Testis (tissue), 3 donors: ENCODE results near the gene SDCCAG8. TPM values are rescaled to one million over a fixed set of nuclear protein-coding genes. Genes with fewer than 3 reads are reported as not detected.

Experiments
- DNase-seq: peaks from one replicate; pipeline ENCODE4 v3.0.0-alpha.2; 2019
- H3K27ac ChIP-seq, 2 donors: fragments of 200-600 bp; sonication (generic); one replicate each; pipeline ENCODE4 v1.5.1; 2019
- H3K27me3 ChIP-seq: fragments of 200-600 bp; sonication (generic); one replicate; pipeline ENCODE4 v1.5.1; 2019
- H3K36me3 ChIP-seq: fragments of 200-600 bp; sonication (generic); one replicate; pipeline ENCODE4 v1.5.1; 2017; ENCODE audit warnings: low read depth; ENCODE audit errors: missing control alignments
- H3K4me1 ChIP-seq: fragments of 200-600 bp; sonication (generic); one replicate; pipeline ENCODE4 v1.5.1; 2019
- H3K4me3 ChIP-seq, 2 donors: fragments of 200-600 bp; sonication (generic); one replicate each; pipeline ENCODE4 v1.5.1; 2017 to 2019
- H3K9me3 ChIP-seq: fragments of 200-600 bp; sonication (generic); one replicate; pipeline ENCODE4 v1.5.1; 2017
- POLR2A ChIP-seq: fragments of 450-650 bp; IDR thresholded peaks from one replicate; pipeline ENCODE4 v1.6.1; 2017; ENCODE audit warnings: antibody characterized with exemption, mild to moderate bottlenecking, moderate library complexity
- WGBS, 2 donors: methylation state at CpG; one replicate each; pipeline ENCODE4 v1.1.5; 2018; 5-methylcytosine and 5-hydroxymethylcytosine counted together
- intact Hi-C: fragments of 100-400 bp; cut with DNase I; formaldehyde crosslinking; loops from one replicate; pipeline ENCODE4 v1.15.1; 2023; ENCODE audit warnings: low total_unique reads
- polyA plus RNA-seq: library from polyadenylated mRNA; stranded (reverse); fragments of 350-450 nt; fragmentation: Illumina TruSeq; extraction: RNeasy Lipid Tissue Mini Kit (QIAGEN cat#74804); gene quantifications from one replicate; pipeline ENCODE4 v1.2.3, GENCODE V29; 2014; ENCODE audit warnings: low read depth, low replicate concordance; ENCODE audit not compliant: insufficient read depth
- total RNA-seq, 2 donors: library from RNA; depleted of rRNA; stranded (reverse); fragments of >200 nt; gene quantifications; one replicate each; pipeline ENCODE4 v1.2.3, GENCODE V29; 2016
- TF ChIP-seq, protein P1 (sequence below), 3 experiments: fragments of 450-650 bp in 2 of 3; fragments of 200-600 bp in 1 of 3; sonication (generic) in 1 of 3; IDR thresholded peaks; one replicate each; pipeline ENCODE4 v1.5.1; 2016 to 2019; ENCODE audit warnings: antibody characterized with exemption in 3 of 3, mild to moderate bottlenecking in 2 of 3, moderate library complexity in 1 of 3

The SDCCAG8 gene
- total and polyA plus RNA-seq, 3 donors from 2014 or later, result 21.9 to 45.4 (median 40.6) TPM

DNA sequence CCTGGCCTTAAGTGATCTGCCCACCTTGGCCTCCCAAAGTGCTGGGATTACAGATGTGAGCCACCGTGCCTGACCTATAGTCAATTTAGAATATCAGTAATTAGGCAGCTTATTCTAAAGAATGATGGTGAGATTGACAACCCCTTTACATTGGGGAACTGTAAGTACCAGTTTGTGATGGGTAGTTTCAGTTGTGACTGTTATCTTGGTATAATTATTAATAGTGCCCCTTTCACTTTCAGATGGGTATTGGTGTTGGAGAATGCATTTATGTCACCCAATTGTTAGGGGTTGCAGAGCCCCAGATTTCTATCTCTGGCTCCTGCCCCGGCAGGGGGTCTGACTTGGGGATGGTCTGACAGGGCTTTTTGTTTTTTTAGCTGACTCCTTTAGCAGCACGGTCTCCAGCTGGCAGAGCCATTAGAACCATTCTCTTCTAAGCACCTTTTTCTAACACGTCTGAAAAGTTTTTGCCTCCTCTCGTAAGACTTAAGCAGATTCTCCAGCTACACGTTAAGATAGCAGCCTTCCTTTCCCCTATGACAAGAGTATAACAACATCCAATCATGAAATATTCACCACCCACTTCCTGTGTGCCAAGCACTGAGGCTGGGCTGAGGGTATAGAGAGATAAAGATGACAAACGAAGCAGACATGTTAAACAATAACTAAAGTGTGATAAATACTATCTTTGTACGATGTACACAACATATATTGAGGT lies 157.8 kb downstream of the SDCCAG8 start:
- no peak overlapping the region for H3K4me3 ChIP-seq
- H3K27ac ChIP-seq, result no peak overlapping the region
- TF ChIP-seq, protein P1, sequence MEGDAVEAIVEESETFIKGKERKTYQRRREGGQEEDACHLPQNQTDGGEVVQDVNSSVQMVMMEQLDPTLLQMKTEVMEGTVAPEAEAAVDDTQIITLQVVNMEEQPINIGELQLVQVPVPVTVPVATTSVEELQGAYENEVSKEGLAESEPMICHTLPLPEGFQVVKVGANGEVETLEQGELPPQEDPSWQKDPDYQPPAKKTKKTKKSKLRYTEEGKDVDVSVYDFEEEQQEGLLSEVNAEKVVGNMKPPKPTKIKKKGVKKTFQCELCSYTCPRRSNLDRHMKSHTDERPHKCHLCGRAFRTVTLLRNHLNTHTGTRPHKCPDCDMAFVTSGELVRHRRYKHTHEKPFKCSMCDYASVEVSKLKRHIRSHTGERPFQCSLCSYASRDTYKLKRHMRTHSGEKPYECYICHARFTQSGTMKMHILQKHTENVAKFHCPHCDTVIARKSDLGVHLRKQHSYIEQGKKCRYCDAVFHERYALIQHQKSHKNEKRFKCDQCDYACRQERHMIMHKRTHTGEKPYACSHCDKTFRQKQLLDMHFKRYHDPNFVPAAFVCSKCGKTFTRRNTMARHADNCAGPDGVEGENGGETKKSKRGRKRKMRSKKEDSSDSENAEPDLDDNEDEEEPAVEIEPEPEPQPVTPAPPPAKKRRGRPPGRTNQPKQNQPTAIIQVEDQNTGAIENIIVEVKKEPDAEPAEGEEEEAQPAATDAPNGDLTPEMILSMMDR (IDR thresholded peaks at IDR 0.05), result no peak
- no peak for TF ChIP-seq POLR2A
- no peak for DNase-seq
- H3K27me3 ChIP-seq, result no peaks in the 10 kb centered on the region
- intact Hi-C loops, result no loop called here
- no peaks in the 10 kb centered on the region for H3K9me3 ChIP-seq
- no peaks in the 10 kb centered on the region for H3K36me3 ChIP-seq
- H3K4me1 ChIP-seq, result no peaks in the 10 kb centered on the region
- 78 to 82% methylated on average over 8 of the region's 8 CpGs for WGBS, 2 donors

DNA sequence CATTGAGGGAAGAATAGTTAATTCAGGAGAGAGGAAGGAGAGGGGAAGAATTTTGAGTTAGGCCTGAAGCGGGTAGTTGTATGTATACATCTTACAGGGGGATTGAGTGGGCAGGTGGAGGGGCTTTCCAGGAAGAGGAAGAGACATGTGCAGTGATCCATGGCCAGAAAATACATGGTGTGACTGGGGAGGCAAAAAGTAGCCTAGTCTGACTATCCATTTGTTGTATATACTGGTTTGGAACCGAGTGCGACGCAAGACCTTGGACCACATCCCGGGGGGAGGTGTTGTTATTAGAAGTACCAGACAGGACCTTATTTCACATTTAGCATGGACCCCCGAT lies 158.3 kb downstream of the SDCCAG8 start:
- H3K9me3 ChIP-seq, result no peaks in the 10 kb centered on the region
- intact Hi-C loops, result no loop called here
- H3K27ac ChIP-seq, result no peak overlapping the region
- H3K4me1 ChIP-seq, result no peaks in the 10 kb centered on the region
- no peak overlapping the region for H3K4me3 ChIP-seq
- WGBS, 2 donors, result 94 to 97% methylated on average over 6 of the region's 6 CpGs
- no peak for TF ChIP-seq POLR2A
- TF ChIP-seq, protein P1 (IDR thresholded peaks at IDR 0.05), result no peak
- no peaks in the 10 kb centered on the region for H3K36me3 ChIP-seq
- no peaks in the 10 kb centered on the region for H3K27me3 ChIP-seq
- no peak for DNase-seq

DNA sequence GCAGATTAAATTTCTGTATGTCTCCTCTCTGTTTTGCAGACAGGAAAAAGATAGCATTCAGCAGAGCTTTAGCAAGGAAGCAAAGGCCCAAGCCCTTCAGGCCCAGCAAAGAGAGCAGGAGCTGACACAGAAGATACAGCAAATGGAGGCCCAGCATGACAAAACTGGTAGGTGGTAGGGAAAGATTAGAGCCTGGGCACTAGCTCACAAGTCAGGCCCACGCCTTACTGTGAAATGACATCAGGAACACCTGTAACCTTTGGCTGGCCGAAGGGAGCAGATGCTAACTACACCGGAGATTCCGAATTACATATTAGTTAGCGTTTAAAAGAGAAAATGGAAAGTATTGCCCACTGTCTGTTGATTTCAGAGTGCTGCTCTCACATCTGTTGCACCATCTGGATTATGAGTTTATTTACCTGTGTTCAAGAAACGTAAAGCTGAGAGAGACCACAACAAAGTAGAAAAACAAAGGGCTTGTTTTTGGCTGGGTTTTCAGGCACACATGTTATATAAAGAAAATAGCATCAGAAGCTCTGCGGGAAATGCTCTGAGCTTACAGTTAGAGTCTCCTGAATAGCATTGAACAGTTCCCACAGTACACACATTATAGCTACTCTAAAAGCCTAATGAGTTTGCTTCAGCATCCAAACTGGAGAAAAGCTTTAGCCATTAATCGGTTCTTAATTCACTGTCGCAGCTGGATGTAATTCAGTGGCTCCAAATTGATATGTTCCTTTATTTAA lies 160.0 kb downstream of the SDCCAG8 start:
- Histone ChIP-seq H3K4me3 (no peak overlapping the region), H3K27ac (no peak overlapping the region), H3K27me3 (no peaks in the 10 kb centered on the region), H3K4me1 (no peaks in the 10 kb centered on the region), H3K9me3 (no peaks in the 10 kb centered on the region), H3K36me3 (no peaks in the 10 kb centered on the region)
- intact Hi-C loops, result no loop called here
- DNase-seq, result no peak
- WGBS, 2 donors, result 84 to 91% methylated on average over 9 of the region's 9 CpGs
- TF ChIP-seq, protein P1 (IDR thresholded peaks at IDR 0.05), result no peak
- TF ChIP-seq POLR2A, result no peak

DNA sequence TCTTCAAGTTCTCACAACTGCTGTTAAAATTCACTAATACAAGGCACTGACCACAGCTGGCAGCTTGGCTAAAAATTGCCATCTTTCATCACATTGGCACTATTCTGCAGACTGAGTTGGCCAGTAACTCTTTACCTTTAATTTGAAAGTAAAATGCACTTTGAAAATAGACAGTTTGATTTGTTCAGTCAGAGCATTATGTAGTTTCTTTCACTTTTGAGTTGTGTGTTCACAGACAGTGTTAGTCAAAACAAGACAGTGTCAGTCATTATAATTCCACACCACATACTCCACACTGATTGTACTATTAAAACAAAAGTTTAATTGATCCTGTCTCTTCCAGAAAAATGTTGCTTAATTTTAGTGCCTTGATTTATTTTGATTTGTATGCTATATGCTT lies 160.7 kb downstream of the SDCCAG8 start:
- Histone ChIP-seq H3K27ac (no peak overlapping the region), H3K4me1 (no peaks in the 10 kb centered on the region), H3K9me3 (no peaks in the 10 kb centered on the region), H3K36me3 (no peaks in the 10 kb centered on the region), H3K27me3 (no peaks in the 10 kb centered on the region), H3K4me3 (no peak overlapping the region)
- intact Hi-C loops, result no loop called here
- DNase-seq, result no peak
- no peak for TF ChIP-seq POLR2A
- TF ChIP-seq, protein P1 (IDR thresholded peaks at IDR 0.05), result no peak
